Smooth muscle cell (in vitro differentiated cells): ENCODE measurements around the gene GREM1. TPM values are rescaled to one million over a fixed set of nuclear protein-coding genes. Genes with fewer than 3 reads are reported as not detected.

ENCODE experiments used
- DNase-seq: peaks from one replicate; lab custom pipeline; 2025; ENCODE audit not compliant: unreplicated experiment; lab: John Stamatoyannopoulos, UW
- H2AFZ ChIP-seq: fragments of 200-600 bp; sonication (generic); 2 replicates; pipeline ENCODE4 v1.6.0; 2016; ENCODE audit warnings: antibody characterized with exemption, low read depth, mild to moderate bottlenecking
- H3F3A ChIP-seq: fragments of 200-600 bp; sonication (generic); 2 replicates; pipeline ENCODE4 v1.6.0; 2017; ENCODE audit warnings: antibody characterized with exemption, low read depth
- H3K27ac ChIP-seq: fragments of 200-600 bp; sonication (generic); 2 replicates; pipeline ENCODE4 v1.5.1; 2016; ENCODE audit warnings: low read depth, mild to moderate bottlenecking
- H3K27me3 ChIP-seq: fragments of 200-600 bp; sonication (generic); 2 replicates; pipeline ENCODE4 v1.6.1; 2016; ENCODE audit warnings: low read depth, mild to moderate bottlenecking
- H3K36me3 ChIP-seq: fragments of 200-600 bp; sonication (generic); 2 replicates; pipeline ENCODE4 v1.5.1; 2016; ENCODE audit warnings: low read depth
- H3K4me1 ChIP-seq: fragments of 200-600 bp; sonication (generic); 2 replicates; pipeline ENCODE4 v1.5.1; 2016; ENCODE audit warnings: low read depth
- H3K4me2 ChIP-seq: fragments of 200-600 bp; sonication (generic); 2 replicates; pipeline ENCODE4 v1.6.0; 2016; ENCODE audit warnings: mild to moderate bottlenecking
- H3K4me3 ChIP-seq: fragments of 200-600 bp; sonication (generic); 2 replicates; pipeline ENCODE4 v1.5.1; 2016; ENCODE audit warnings: mild to moderate bottlenecking
- H3K79me2 ChIP-seq: fragments of 200-600 bp; sonication (generic); 2 replicates; pipeline ENCODE4 v1.6.0; 2016; ENCODE audit warnings: low read depth, mild to moderate bottlenecking
- H3K9ac ChIP-seq: fragments of 200-600 bp; sonication (generic); 2 replicates; pipeline ENCODE4 v1.6.0; 2016; ENCODE audit warnings: low read depth
- H3K9me3 ChIP-seq: fragments of 200-600 bp; sonication (generic); replicated peaks from 2 replicates; pipeline ENCODE4 v1.5.1; 2016; ENCODE audit warnings: low read depth
- H4K20me1 ChIP-seq: fragments of 200-600 bp; sonication (generic); 2 replicates; pipeline ENCODE4 v1.6.0; 2016; ENCODE audit warnings: low read depth
- CTCF ChIP-seq: fragments of 200-600 bp; sonication (generic); IDR thresholded peaks from 2 replicates; pipeline ENCODE4 v1.5.1; 2017; ENCODE audit warnings: borderline replicate concordance, mild to moderate bottlenecking, antibody characterized with exemption; ENCODE audit not compliant: insufficient read depth, poor library complexity, severe bottlenecking
- WGBS: methylation state at CpG from one replicate; pipeline ENCODE4 v1.1.7; 2016; ENCODE audit warnings: low lambda C conversion rate; 5-methylcytosine and 5-hydroxymethylcytosine counted together
- polyA plus RNA-seq: library from polyadenylated mRNA; unstranded; fragments of >200 nt; fragmentation: Nextera tagmentation; extraction: Ambion mirVana; gene quantifications from 2 replicates; pipeline ENCODE4 v1.2.1, GENCODE V29; 2016
- total RNA-seq: library from RNA; depleted of rRNA; stranded (reverse); fragments of >200 nt; gene quantifications from 2 replicates; pipeline ENCODE4 v1.2.3, GENCODE V29; 2014

The GREM1 gene
- total and polyA plus RNA-seq, 2 experiments from 2014 or later, result 57.4 to 80.1 TPM

DNA sequence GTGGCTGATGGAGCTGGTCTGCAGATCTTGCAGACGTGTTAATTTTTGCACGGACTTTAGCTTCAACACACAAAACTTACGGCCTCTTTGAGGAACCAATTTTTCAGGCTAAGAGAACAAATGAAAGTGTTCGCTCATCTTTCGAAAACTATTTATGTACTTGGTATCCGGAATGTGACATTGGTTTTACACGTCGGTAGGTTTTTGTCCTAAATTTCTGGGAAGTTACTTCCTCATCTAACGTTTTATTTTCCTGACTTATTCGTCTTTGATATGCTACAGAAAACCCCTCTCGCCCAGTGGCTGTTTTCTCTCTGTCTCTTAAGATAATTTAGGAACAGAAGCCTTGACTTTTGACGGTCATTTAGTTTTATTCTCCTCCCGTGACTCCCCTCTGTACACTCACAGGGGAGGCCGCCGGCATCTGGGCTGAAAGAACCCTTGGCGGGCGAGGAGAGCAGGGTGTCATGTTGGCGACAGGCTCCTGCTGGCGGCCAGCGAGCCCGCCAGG is 834 bp upstream of the GREM1 start:
- H3K4me1 ChIP-seq, result peaks cover 19% of the 10 kb centered on the region
- WGBS, result 19% methylated on average over 20 of the region's 21 CpGs
- peak overlapping the region; percentile 75 for H3K27ac ChIP-seq
- H2AFZ ChIP-seq, result peak overlapping the region; percentile 87
- peaks cover 15% of the 10 kb centered on the region for H3K79me2 ChIP-seq
- peaks cover 69% of the 10 kb centered on the region for H3K27me3 ChIP-seq
- H3K4me2 ChIP-seq, result peak overlapping the region; percentile 90
- TF ChIP-seq CTCF, result no peak
- H4K20me1 ChIP-seq, result peaks cover 16% of the 10 kb centered on the region
- H3K9me3 ChIP-seq, result no peaks in the 10 kb centered on the region
- H3K4me3 ChIP-seq, result peak overlapping the region; percentile 58
- no peak for DNase-seq
- H3K9ac ChIP-seq, result peak overlapping the region; percentile 77
- H3K36me3 ChIP-seq, result no peaks in the 10 kb centered on the region
- no peaks in the 10 kb centered on the region for H3F3A ChIP-seq

- under 1% methylated on average over 58 of the region's 60 CpGs for WGBS
- H3K79me2 ChIP-seq, result peaks cover 17% of the 10 kb centered on the region
Observed at GRCh38 chr15:32718227-32718820, 520 bp downstream of the GREM1 start.

DNA sequence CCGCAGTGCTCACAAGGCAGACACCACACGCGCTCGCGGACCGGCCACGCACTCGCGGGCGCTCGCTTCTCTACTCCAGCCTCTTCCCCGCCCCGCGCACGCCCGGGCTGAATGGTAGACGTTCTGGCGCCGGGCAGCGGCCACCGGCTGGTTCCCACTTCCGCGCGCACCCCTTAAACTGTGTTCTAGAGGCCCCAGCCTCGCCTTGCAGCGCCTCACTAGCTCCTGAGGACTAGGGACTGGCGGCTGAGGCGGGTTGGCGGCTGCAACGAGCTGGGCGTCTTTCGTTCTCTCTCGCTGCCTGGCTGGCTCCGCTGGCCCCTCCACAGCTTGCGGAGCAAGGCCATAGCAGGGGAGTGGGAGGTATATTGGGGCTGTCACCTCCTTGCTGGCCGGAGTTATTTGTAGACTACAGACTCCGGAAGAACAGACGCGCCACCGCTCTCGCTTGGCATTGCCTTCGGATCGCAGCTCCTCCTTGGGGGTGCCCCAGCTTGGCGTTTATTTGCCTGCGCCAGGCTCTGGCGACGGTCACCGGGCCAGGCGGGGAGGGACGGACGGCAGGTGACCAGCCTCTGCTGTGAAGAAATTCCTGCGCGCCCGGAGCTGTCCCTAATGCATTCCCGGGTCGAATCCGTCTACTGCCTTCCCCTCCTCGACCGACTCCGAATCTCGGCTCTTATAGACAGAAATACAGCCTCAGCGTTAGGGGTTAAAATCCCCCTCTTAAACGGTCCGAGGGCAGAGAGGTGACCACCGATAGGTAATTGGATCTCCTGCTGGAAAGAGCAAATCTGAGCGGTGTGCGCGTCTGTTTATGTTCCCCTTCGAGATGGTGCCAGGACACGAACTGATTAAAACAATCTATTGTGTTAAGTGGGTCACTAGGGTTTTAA is 1.3 kb downstream of the GREM1 start:
- peaks cover 69% of the 10 kb centered on the region for H3K27me3 ChIP-seq
- peaks cover 17% of the 10 kb centered on the region for H3K79me2 ChIP-seq
- no peaks in the 10 kb centered on the region for H3K9me3 ChIP-seq
- peaks cover 19% of the 10 kb centered on the region for H3K4me1 ChIP-seq
- no peak for TF ChIP-seq CTCF
- peaks cover 16% of the 10 kb centered on the region for H4K20me1 ChIP-seq
- peak overlapping the region; percentile 58 for H3K4me3 ChIP-seq
- no peaks in the 10 kb centered on the region for H3F3A ChIP-seq
- no peak for DNase-seq
- peak overlapping the region; percentile 56 for H2AFZ ChIP-seq
- H3K27ac ChIP-seq, result peak overlapping the region; percentile 23
- 3% methylated on average over 70 of the region's 70 CpGs for WGBS
- H3K9ac ChIP-seq, result peak overlapping the region; percentile 77
- H3K4me2 ChIP-seq, result peak overlapping the region; percentile 90
- H3K36me3 ChIP-seq, result no peaks in the 10 kb centered on the region

More at GRCh38 chr15:32718227-32718820, 520 bp downstream of the GREM1 start:
- peak overlapping the region; percentile 77 for H3K9ac ChIP-seq
- peak overlapping the region; percentile 58 for H3K4me3 ChIP-seq
- peak overlapping the region; percentile 56 for H2AFZ ChIP-seq
- H3K36me3 ChIP-seq, result no peaks in the 10 kb centered on the region
- H3K4me2 ChIP-seq, result peak overlapping the region; percentile 90
- H3F3A ChIP-seq, result no peaks in the 10 kb centered on the region
- peaks cover 19% of the 10 kb centered on the region for H3K4me1 ChIP-seq
- no peak for DNase-seq
- peaks cover 16% of the 10 kb centered on the region for H4K20me1 ChIP-seq
- H3K27ac ChIP-seq, result no peak overlapping the region
- H3K27me3 ChIP-seq, result peaks cover 69% of the 10 kb centered on the region
- no peak for TF ChIP-seq CTCF
- H3K9me3 ChIP-seq, result no peaks in the 10 kb centered on the region
